ENCODE results near the gene HMGA1. TPM values are rescaled to one million over a fixed set of nuclear protein-coding genes. Genes with fewer than 3 reads are reported as not detected.

Gene HMGA1
- total and polyA plus RNA-seq, 2 experiments from 2014 or later, result 1,411 to 2,052 TPM

- H3K4me1 ChIP-seq (ENCODE audit: insufficient read depth), result peaks cover 55% of the 10 kb centered on the region
Measured at GRCh38 chr6:34243901-34244884, 7.5 kb downstream of the HMGA1 start.

More at GRCh38 chr6:34243901-34244884, 7.5 kb downstream of the HMGA1 start:
- peaks cover 72% of the 10 kb centered on the region for H3K36me3 Mint-ChIP-seq (ENCODE audit: low read depth)
- peak; percentile 32 for TF ChIP-seq POLR2AphosphoS5 (IDR thresholded peaks at IDR 0.05; ENCODE audit: low read depth)
- TF ChIP-seq, protein P1, sequence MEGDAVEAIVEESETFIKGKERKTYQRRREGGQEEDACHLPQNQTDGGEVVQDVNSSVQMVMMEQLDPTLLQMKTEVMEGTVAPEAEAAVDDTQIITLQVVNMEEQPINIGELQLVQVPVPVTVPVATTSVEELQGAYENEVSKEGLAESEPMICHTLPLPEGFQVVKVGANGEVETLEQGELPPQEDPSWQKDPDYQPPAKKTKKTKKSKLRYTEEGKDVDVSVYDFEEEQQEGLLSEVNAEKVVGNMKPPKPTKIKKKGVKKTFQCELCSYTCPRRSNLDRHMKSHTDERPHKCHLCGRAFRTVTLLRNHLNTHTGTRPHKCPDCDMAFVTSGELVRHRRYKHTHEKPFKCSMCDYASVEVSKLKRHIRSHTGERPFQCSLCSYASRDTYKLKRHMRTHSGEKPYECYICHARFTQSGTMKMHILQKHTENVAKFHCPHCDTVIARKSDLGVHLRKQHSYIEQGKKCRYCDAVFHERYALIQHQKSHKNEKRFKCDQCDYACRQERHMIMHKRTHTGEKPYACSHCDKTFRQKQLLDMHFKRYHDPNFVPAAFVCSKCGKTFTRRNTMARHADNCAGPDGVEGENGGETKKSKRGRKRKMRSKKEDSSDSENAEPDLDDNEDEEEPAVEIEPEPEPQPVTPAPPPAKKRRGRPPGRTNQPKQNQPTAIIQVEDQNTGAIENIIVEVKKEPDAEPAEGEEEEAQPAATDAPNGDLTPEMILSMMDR (conservative IDR thresholded peaks at IDR 0.05; ENCODE audit: low read depth in 2 of 2), result peak; percentile 45 to 49; a peak in 3 of 4 replicates
- TF ChIP-seq EZH2phosphoT487 (IDR thresholded peaks at IDR 0.05; ENCODE audit: unreplicated experiment), result no peak
- TF ChIP-seq, protein P2, sequence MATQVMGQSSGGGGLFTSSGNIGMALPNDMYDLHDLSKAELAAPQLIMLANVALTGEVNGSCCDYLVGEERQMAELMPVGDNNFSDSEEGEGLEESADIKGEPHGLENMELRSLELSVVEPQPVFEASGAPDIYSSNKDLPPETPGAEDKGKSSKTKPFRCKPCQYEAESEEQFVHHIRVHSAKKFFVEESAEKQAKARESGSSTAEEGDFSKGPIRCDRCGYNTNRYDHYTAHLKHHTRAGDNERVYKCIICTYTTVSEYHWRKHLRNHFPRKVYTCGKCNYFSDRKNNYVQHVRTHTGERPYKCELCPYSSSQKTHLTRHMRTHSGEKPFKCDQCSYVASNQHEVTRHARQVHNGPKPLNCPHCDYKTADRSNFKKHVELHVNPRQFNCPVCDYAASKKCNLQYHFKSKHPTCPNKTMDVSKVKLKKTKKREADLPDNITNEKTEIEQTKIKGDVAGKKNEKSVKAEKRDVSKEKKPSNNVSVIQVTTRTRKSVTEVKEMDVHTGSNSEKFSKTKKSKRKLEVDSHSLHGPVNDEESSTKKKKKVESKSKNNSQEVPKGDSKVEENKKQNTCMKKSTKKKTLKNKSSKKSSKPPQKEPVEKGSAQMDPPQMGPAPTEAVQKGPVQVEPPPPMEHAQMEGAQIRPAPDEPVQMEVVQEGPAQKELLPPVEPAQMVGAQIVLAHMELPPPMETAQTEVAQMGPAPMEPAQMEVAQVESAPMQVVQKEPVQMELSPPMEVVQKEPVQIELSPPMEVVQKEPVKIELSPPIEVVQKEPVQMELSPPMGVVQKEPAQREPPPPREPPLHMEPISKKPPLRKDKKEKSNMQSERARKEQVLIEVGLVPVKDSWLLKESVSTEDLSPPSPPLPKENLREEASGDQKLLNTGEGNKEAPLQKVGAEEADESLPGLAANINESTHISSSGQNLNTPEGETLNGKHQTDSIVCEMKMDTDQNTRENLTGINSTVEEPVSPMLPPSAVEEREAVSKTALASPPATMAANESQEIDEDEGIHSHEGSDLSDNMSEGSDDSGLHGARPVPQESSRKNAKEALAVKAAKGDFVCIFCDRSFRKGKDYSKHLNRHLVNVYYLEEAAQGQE (IDR thresholded peaks at IDR 0.05; ENCODE audit: unreplicated experiment), result no peak
- TF ChIP-seq, protein P3, sequence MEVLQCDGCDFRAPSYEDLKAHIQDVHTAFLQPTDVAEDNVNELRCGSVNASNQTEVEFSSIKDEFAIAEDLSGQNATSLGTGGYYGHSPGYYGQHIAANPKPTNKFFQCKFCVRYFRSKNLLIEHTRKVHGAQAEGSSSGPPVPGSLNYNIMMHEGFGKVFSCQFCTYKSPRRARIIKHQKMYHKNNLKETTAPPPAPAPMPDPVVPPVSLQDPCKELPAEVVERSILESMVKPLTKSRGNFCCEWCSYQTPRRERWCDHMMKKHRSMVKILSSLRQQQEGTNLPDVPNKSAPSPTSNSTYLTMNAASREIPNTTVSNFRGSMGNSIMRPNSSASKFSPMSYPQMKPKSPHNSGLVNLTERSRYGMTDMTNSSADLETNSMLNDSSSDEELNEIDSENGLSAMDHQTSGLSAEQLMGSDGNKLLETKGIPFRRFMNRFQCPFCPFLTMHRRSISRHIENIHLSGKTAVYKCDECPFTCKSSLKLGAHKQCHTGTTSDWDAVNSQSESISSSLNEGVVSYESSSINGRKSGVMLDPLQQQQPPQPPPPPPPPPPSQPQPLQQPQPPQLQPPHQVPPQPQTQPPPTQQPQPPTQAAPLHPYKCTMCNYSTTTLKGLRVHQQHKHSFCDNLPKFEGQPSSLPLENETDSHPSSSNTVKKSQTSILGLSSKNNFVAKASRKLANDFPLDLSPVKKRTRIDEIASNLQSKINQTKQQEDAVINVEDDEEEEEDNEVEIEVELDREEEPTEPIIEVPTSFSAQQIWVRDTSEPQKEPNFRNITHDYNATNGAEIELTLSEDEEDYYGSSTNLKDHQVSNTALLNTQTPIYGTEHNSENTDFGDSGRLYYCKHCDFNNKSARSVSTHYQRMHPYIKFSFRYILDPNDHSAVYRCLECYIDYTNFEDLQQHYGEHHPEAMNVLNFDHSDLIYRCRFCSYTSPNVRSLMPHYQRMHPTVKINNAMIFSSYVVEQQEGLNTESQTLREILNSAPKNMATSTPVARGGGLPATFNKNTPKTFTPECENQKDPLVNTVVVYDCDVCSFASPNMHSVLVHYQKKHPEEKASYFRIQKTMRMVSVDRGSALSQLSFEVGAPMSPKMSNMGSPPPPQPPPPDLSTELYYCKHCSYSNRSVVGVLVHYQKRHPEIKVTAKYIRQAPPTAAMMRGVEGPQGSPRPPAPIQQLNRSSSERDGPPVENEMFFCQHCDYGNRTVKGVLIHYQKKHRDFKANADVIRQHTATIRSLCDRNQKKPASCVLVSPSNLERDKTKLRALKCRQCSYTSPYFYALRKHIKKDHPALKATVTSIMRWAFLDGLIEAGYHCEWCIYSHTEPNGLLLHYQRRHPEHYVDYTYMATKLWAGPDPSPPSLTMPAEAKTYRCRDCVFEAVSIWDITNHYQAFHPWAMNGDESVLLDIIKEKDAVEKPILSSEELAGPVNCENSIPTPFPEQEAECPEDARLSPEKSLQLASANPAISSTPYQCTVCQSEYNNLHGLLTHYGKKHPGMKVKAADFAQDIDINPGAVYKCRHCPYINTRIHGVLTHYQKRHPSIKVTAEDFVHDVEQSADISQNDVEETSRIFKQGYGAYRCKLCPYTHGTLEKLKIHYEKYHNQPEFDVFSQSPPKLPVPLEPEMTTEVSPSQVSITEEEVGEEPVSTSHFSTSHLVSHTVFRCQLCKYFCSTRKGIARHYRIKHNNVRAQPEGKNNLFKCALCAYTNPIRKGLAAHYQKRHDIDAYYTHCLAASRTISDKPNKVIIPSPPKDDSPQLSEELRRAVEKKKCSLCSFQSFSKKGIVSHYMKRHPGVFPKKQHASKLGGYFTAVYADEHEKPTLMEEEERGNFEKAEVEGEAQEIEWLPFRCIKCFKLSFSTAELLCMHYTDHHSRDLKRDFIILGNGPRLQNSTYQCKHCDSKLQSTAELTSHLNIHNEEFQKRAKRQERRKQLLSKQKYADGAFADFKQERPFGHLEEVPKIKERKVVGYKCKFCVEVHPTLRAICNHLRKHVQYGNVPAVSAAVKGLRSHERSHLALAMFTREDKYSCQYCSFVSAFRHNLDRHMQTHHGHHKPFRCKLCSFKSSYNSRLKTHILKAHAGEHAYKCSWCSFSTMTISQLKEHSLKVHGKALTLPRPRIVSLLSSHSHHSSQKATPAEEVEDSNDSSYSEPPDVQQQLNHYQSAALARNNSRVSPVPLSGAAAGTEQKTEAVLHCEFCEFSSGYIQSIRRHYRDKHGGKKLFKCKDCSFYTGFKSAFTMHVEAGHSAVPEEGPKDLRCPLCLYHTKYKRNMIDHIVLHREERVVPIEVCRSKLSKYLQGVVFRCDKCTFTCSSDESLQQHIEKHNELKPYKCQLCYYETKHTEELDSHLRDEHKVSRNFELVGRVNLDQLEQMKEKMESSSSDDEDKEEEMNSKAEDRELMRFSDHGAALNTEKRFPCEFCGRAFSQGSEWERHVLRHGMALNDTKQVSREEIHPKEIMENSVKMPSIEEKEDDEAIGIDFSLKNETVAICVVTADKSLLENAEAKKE (CRISPR knock-in tag; IDR thresholded peaks at IDR 0.05), result no peak
- no peak for TF ChIP-seq NANOG (IDR thresholded peaks at IDR 0.05; ENCODE audit: borderline replicate concordance)
- no peak for TF ChIP-seq EZH2 (IDR thresholded peaks at IDR 0.05; ENCODE audit: low read depth, unreplicated experiment)
- TF ChIP-seq, protein P4, sequence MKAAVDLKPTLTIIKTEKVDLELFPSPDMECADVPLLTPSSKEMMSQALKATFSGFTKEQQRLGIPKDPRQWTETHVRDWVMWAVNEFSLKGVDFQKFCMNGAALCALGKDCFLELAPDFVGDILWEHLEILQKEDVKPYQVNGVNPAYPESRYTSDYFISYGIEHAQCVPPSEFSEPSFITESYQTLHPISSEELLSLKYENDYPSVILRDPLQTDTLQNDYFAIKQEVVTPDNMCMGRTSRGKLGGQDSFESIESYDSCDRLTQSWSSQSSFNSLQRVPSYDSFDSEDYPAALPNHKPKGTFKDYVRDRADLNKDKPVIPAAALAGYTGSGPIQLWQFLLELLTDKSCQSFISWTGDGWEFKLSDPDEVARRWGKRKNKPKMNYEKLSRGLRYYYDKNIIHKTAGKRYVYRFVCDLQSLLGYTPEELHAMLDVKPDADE (IDR thresholded peaks at IDR 0.05), result no peak
- TF ChIP-seq JUNB (IDR thresholded peaks at IDR 0.05; ENCODE audit: unreplicated experiment), result no peak
- no peak for TF ChIP-seq ZNF114 (CRISPR knock-in tag; IDR thresholded peaks at IDR 0.05)
- peaks cover 76% of the 10 kb centered on the region for H3K27me3 Mint-ChIP-seq (ENCODE audit: insufficient read depth, low read depth, poor library complexity)
- peak; percentile 2 for ATAC-seq
- Histone ChIP-seq H3K36me3 (ENCODE audit: insufficient read depth) (peaks cover 44% of the 10 kb centered on the region), H3K9me2 (ENCODE audit: insufficient read depth) (no peaks in the 10 kb centered on the region), H2AFZ (no peak overlapping the region), H4K20me1 (replicated peaks; ENCODE audit: insufficient read depth) (peaks cover 47% of the 10 kb centered on the region), H3K79me2 (replicated peaks; ENCODE audit: insufficient read depth) (peaks cover 43% of the 10 kb centered on the region), H3F3A (replicated peaks; ENCODE audit: low read depth) (peaks cover 72% of the 10 kb centered on the region), H3K27ac (ENCODE audit: low read depth) (peak overlapping the region; percentile 97), H3K27me3 (ENCODE audit: insufficient read depth) (no peaks in the 10 kb centered on the region), H3K4me3 (no peak overlapping the region), H3K4me2 (no peak overlapping the region)
- H3K4me1 Mint-ChIP-seq, result peaks cover 73% of the 10 kb centered on the region
- no peaks in the 10 kb centered on the region; the same call in 2 of the 3 replicates for H3K9me3 Mint-ChIP-seq
- peak overlapping the region; percentile 92 for H3K27ac Mint-ChIP-seq
- peak; percentile 71 for DNase-seq (ENCODE audit: low spot score)
- H3K4me3 Mint-ChIP-seq, result peak overlapping the region; percentile 48; the same call in 2 of the 3 replicates
